Measurements from ENCODE around the gene SMIM23. TPM values are rescaled to one million over a fixed set of nuclear protein-coding genes. Genes with fewer than 3 reads are reported as not detected.

Gene SMIM23
- total and polyA plus RNA-seq, 10 of the 15 experiments (the other 5 are each of a cell fraction or from before 2014, with no cell fraction given): not detected

- WGBS (ENCODE audit: insufficient coverage, insufficient replicate concordance, low lambda C conversion rate, missing lambda C conversion rate): 89% methylated on average over 1 of the region's 1 CpG
- TF ChIP-seq NBN (IDR thresholded peaks at IDR 0.05): no peak
- no peak for TF ChIP-seq YY1 (IDR thresholded peaks at IDR 0.05; ENCODE audit: low read depth, low read length)
- TF ChIP-seq ZSCAN29 (IDR thresholded peaks at IDR 0.05): no peak
- TF ChIP-seq WRNIP1 (IDR thresholded peaks at IDR 0.05; ENCODE audit: borderline replicate concordance, low read depth, low read length): no peak
- TF ChIP-seq REST (IDR thresholded peaks at IDR 0.05; ENCODE audit: low read depth, low read length): no peak
- no peak for TF ChIP-seq BHLHE40 (IDR thresholded peaks at IDR 0.05; ENCODE audit: borderline replicate concordance in 1 of 2, low read depth in 2 of 2, low read length in 1 of 2)
- Histone ChIP-seq H3K36me3 (ENCODE audit: control insufficient read depth in 2 of 2, insufficient read depth in 2 of 2, low read length in 1 of 2) (no peaks in the 10 kb centered on the region), H2AFZ (ENCODE audit: control insufficient read depth, low read depth, low read length) (no peak overlapping the region), H3K4me2 (ENCODE audit: control insufficient read depth, insufficient read depth) (no peak overlapping the region), H3K79me2 (ENCODE audit: control insufficient read depth, insufficient read depth, low read length) (no peaks in the 10 kb centered on the region), H3K27me3 (replicated peaks in 1 of 2; ENCODE audit: control insufficient read depth in 2 of 2, insufficient read depth in 2 of 2, low read length in 1 of 2) (no peaks in the 10 kb centered on the region), H3K9ac (ENCODE audit: control insufficient read depth, insufficient read depth, low read length) (no peak overlapping the region), H3K27ac (ENCODE audit: control insufficient read depth, insufficient read depth) (no peak overlapping the region), H3K9me3 (replicated peaks; ENCODE audit: control insufficient read depth, insufficient read depth, low read length) (no peaks in the 10 kb centered on the region), H4K20me1 (ENCODE audit: control insufficient read depth, insufficient read depth) (no peaks in the 10 kb centered on the region), H3K4me1 (ENCODE audit: control insufficient read depth, insufficient read depth, low read length) (no peaks in the 10 kb centered on the region), H3K4me3 (no peak overlapping the region)
- ChIA-PET POLR2A (no interaction called here), RAD21 (ENCODE audit: unreplicated experiment) (no interaction called here), SMC1A (ENCODE audit: uncharacterized antibody, unreplicated experiment) (no interaction called here), CTCF (interaction anchor here (0.6 kb wide), 1 partner anchor 26 kb away, joined by 4 read pairs; no protein-coding TSS in a partner anchor)
- intact Hi-C loops (cut with micrococcal nuclease; ENCODE audit: unreplicated experiment): no loop called here
- DNase-seq (ENCODE audit: low read depth, low spot score): no peak
- no peak for FAIRE-seq
- BruUV-seq (replicated peaks): no TSS peak
- in situ Hi-C loops (cut with MboI): no loop called here
- ATAC-seq: no peak
Measured at GRCh38 chr5:171830686-171831085, 45.1 kb downstream of the SMIM23 start.

Data from GM12878 (cell line).